ENCODE results near the gene TOP3A. TPM values are rescaled to one million over a fixed set of nuclear protein-coding genes. Genes with fewer than 3 reads are reported as not detected.

The TOP3A gene
- total RNA-seq, 3 donors from 2014 or later, result 27.9 to 39.8 (median 30.1) TPM

DNA sequence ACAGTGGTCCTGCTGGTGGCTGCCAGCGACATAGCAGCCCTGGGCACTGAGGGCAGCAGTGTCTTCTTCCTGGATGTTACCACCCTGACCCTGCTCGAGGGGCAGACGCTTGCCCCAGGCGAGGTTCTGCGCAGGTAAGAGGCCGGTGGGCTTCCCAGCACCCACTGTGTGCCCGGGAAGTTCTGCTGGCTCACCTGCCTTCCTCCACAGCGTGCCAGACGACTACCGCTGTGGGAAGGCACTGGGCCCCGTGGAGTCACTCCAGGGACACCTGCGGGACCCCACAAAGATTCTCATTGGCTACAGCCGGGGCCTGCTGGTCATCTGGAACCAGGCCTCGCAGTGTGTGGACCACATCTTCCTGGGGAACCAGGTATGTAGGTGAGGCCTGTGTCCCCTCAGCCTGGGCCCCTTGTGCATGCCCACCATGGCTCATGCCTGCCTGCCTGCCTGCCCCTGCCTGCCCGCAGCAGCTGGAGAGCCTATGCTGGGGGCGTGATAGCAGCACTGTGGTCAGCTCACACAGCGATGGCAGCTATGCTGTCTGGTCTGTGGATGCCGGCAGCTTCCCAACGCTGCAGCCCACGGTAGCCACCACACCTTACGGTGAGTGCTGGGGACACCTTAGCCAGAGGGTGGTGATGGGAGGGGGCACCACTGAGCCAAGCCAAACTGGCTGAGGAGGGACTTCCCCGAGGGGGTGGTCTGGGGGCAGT, 80.8 kb downstream of the TOP3A start:
- no peaks in the 10 kb centered on the region for H3K4me1 ChIP-seq (ENCODE audit: low read depth)
- no peak for DNase-seq
- intact Hi-C loops (cut with DNase I, micrococcal nuclease), result no loop called here
- H3K36me3 ChIP-seq (ENCODE audit: low read depth), result no peaks in the 10 kb centered on the region
- H3K4me3 ChIP-seq, result no peak overlapping the region
- no peaks in the 10 kb centered on the region for H3K9me3 ChIP-seq
- ATAC-seq, result no peak
- TF ChIP-seq CTCF (IDR thresholded peaks at IDR 0.05), result no peak

DNA sequence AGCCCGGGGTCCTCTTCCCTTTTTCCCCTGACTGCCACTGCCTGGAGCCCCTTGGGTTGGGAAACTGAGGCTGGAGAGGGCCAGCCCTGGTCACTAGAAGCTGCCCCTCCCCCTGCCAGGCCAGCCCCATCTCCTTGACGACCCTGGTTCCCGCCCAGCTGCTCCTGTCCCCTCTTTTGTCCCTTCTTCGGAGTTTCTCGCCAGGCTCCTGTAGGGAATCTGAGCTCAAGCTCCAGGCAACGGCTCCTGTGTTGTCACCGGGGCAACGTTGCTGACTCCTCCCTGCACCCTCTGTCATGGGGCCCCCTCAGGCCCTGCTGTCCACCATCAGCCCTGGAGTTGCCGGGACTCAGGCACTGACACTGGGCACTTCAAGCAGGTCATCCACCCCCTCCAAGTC, 83.6 kb downstream of the TOP3A start:
- ATAC-seq (no peak), DNase-seq (no peak)
- Histone ChIP-seq H3K36me3 (ENCODE audit: low read depth) (no peaks in the 10 kb centered on the region), H3K9me3 (no peaks in the 10 kb centered on the region), H3K4me1 (ENCODE audit: low read depth) (no peaks in the 10 kb centered on the region), H3K4me3 (no peak overlapping the region)
- TF ChIP-seq CTCF (IDR thresholded peaks at IDR 0.05), result no peak
- intact Hi-C loops (cut with DNase I, micrococcal nuclease), result no loop called here

DNA sequence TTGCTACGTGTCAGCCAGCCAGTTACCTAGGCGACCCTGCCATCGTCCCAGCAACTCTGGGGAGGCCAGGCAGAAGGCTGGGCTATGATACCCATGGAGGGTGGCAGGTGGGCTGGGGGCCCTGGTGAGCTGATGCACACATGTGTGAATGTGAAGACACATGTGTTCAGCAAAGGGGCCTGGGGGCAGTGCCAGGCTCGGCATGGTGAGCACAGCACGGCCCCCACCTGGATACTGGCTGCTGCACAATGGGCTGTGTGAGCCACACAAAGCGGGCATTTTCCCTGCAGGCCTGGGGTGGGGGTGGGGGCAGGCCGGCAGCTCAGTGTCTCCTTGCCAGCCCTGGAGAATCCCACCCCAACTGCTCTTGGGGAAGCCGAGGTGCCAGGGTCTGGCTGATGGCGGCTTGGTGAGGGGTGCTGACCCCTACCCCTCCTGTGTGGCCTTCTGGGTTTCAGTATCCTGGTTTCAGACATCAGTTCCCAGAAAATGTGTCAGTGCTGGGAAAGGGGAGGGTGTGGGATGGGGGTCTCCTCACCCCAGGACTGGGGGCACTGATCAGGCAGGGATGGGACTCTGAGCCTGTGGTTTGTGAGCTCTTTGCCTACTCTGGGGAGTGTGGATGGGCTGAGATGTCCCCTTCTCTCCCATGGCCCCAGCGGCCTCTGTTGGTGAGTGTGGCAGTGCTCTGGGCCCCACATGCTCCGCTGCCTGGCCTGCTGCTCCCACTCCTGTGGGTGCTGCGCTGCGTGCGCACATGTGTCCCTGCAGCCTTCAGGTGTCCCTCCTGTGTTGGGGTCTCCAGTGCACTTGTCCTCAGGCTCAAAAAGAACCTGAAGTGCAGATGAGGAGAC, 84.3 kb downstream of the TOP3A start:
- intact Hi-C loops (cut with DNase I, micrococcal nuclease), result no loop called here
- TF ChIP-seq CTCF (IDR thresholded peaks at IDR 0.05), result no peak
- no peak overlapping the region for H3K4me3 ChIP-seq
- no peak for DNase-seq
- no peaks in the 10 kb centered on the region for H3K4me1 ChIP-seq (ENCODE audit: low read depth)
- H3K9me3 ChIP-seq, result no peaks in the 10 kb centered on the region
- no peaks in the 10 kb centered on the region for H3K36me3 ChIP-seq (ENCODE audit: low read depth)
- ATAC-seq, result no peak

DNA sequence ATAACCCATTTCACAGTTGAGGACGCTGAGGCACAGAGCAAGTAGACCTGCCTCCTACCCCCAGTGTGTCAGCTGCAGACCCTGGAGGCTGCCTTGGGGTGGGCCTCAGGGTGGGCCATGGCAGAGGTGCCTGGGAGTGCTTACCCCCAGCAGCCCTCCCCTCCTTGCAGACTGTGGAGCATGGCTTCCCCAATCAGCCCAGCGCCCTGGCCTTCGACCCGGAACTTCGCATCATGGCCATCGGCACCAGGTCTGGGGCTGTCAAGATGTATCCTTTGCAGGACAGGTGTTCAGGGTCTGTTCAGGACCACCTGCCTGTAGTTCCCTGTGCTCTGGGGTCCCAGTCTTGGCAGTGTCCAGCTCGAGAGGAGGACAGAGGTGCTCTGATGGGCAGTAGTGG, 85.0 kb downstream of the TOP3A start:
- no peak for DNase-seq
- Histone ChIP-seq H3K9me3 (no peaks in the 10 kb centered on the region), H3K4me3 (no peak overlapping the region), H3K36me3 (ENCODE audit: low read depth) (no peaks in the 10 kb centered on the region), H3K4me1 (ENCODE audit: low read depth) (no peaks in the 10 kb centered on the region)
- no peak for TF ChIP-seq CTCF (IDR thresholded peaks at IDR 0.05)
- no peak for ATAC-seq
- intact Hi-C loops (cut with DNase I, micrococcal nuclease), result no loop called here

DNA sequence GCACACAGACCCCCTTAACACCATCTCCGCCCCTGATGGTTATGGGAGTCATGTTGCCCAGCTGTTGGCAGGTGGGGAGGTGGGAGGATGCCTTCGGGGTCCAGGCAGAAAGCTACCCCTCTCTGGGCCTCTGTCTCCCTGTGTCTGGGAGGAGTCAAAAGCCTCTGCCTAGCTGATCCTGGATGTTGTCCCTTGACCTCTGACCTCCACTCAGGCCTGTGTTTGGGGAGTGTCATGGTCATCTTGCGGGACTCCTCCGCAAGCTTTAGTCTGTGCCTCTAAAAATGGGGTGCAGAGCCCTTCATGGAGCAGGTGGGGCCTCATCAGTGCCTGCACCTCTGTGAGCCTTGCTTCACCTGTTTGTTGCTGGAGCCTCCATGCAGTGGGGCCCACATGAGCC, 85.5 kb downstream of the TOP3A start:
- intact Hi-C loops (cut with DNase I, micrococcal nuclease), result no loop called here
- no peak for TF ChIP-seq CTCF (IDR thresholded peaks at IDR 0.05)
- Histone ChIP-seq H3K9me3 (no peaks in the 10 kb centered on the region), H3K36me3 (ENCODE audit: low read depth) (no peaks in the 10 kb centered on the region), H3K4me1 (ENCODE audit: low read depth) (no peaks in the 10 kb centered on the region), H3K4me3 (no peak overlapping the region)
- no peak for DNase-seq
- no peak for ATAC-seq

Data from mucosa of descending colon (tissue), 3 donors.